Frontal cortex (tissue), 4 donors: ENCODE data around the gene LRRC32. TPM values are rescaled to one million over a fixed set of nuclear protein-coding genes. Genes with fewer than 3 reads are reported as not detected.

Experiments
- DNase-seq, 2 donors: peaks; one replicate each; pipeline ENCODE4 v3.0.0; 2012; ENCODE audit warnings: low spot score in 2 of 2
- FAIRE-seq: peaks from 2 replicates; lab custom pipeline; 2012; peaks lifted over from hg19 to GRCh38; lab: Jason Lieb, UNC
- total RNA-seq: library from RNA; depleted of rRNA; stranded (reverse); fragments of >200 nt; gene quantifications from one replicate; pipeline ENCODE4 v1.2.3, GENCODE V29; 2014
- donor health status: control.
- donor health status: control.
- donor health status: control.

LRRC32 gene
- total RNA-seq, 1 donor from 2014 or later, result 0.41 TPM

GRCh38 chr11:76700177-76701100 is 29.9 kb upstream of the LRRC32 start:
- DNase-seq (no peak), FAIRE-seq (no peak)

GRCh38 chr11:76699451-76700091 is 29.0 kb upstream of the LRRC32 start:
- no peak for FAIRE-seq
- DNase-seq, result no peak

GRCh38 chr11:76698321-76699043 is 27.9 kb upstream of the LRRC32 start:
- FAIRE-seq (no peak), DNase-seq (no peak)

- no peak for FAIRE-seq
- no peak for DNase-seq
Observed at GRCh38 chr11:76696756-76697155, 26.2 kb upstream of the LRRC32 start.

GRCh38 chr11:76695771-76696170 is 25.2 kb upstream of the LRRC32 start:
- FAIRE-seq, result no peak

GRCh38 chr11:76695133-76695532 is 24.6 kb upstream of the LRRC32 start:
- FAIRE-seq, result no peak
- no peak for DNase-seq

More at GRCh38 chr11:76695771-76696170, 25.2 kb upstream of the LRRC32 start:
- DNase-seq, result peak in 1 of 2 donors; percentile 37

- no peak for DNase-seq
- no peak for FAIRE-seq
Observed at GRCh38 chr11:76694664-76695063, 24.1 kb upstream of the LRRC32 start.

- FAIRE-seq (no peak), DNase-seq (no peak)
Observed at GRCh38 chr11:76693806-76694205, 23.3 kb upstream of the LRRC32 start.

- FAIRE-seq, result no peak
- no peak for DNase-seq
Observed at GRCh38 chr11:76692956-76693355, 22.4 kb upstream of the LRRC32 start.

GRCh38 chr11:76691655-76692054 is 21.1 kb upstream of the LRRC32 start:
- DNase-seq (no peak), FAIRE-seq (no peak)

- FAIRE-seq (no peak), DNase-seq (no peak)
Observed at GRCh38 chr11:76690736-76691135, 20.2 kb upstream of the LRRC32 start.

- DNase-seq, result no peak
- no peak for FAIRE-seq
Observed at GRCh38 chr11:76689313-76690260, 19.0 kb upstream of the LRRC32 start.

- no peak for FAIRE-seq
- DNase-seq, result no peak
Observed at GRCh38 chr11:76688146-76688545, 17.6 kb upstream of the LRRC32 start.

- DNase-seq, result no peak
Observed at GRCh38 chr11:76686261-76687079, 15.9 kb upstream of the LRRC32 start.

GRCh38 chr11:76685831-76686230 is 15.3 kb upstream of the LRRC32 start:
- DNase-seq (no peak), FAIRE-seq (no peak)

More at GRCh38 chr11:76686261-76687079, 15.9 kb upstream of the LRRC32 start:
- FAIRE-seq, result no peak

GRCh38 chr11:76685237-76685636 is 14.7 kb upstream of the LRRC32 start:
- FAIRE-seq (no peak), DNase-seq (no peak)

- DNase-seq (no peak), FAIRE-seq (no peak)
Observed at GRCh38 chr11:76684516-76684915, 14.0 kb upstream of the LRRC32 start.
